PFSK-1 (cell line): ENCODE measurements around the gene RUFY3.

Experiments used
- FOXP2 ChIP-seq: optimal IDR thresholded peaks from 2 replicates; pipeline ENCODE3; 2011; ENCODE audit warnings: borderline replicate concordance, control low read depth, inconsistent platforms; ENCODE audit not compliant: insufficient read depth; ENCODE audit errors: extremely low read length, extremely low read depth
- POLR2AphosphoS5 ChIP-seq: IDR thresholded peaks from 2 replicates; pipeline ENCODE4 v1.6.1; 2012; ENCODE audit warnings: low read depth, mild to moderate bottlenecking, control low read depth, low read length, moderate library complexity
- SIN3A ChIP-seq: IDR thresholded peaks from 2 replicates; pipeline ENCODE4 v1.6.1; 2012; ENCODE audit warnings: mild to moderate bottlenecking, low read length, moderate library complexity, borderline replicate concordance; ENCODE audit not compliant: insufficient read depth
- TAF1 ChIP-seq: IDR thresholded peaks from 2 replicates; pipeline ENCODE4 v1.6.1; 2012; ENCODE audit warnings: low read length, control low read depth, borderline replicate concordance; ENCODE audit not compliant: insufficient read depth
- TF ChIP-seq, protein P1 (sequence below), 2 experiments: IDR thresholded peaks; 2 replicates each; pipeline versions ENCODE4 v1.6.1 to v1.8.0; 2011 to 2012; ENCODE audit warnings: low read depth in 2 of 2, low read length in 2 of 2, control low read depth in 1 of 2, inconsistent platforms in 1 of 2, mild to moderate bottlenecking in 1 of 2, moderate library complexity in 1 of 2; ENCODE audit not compliant: insufficient read depth in 1 of 2

GRCh38 chr4:70706044-70706461 lies 15.7 kb upstream of the RUFY3 start:
- no peak for TF ChIP-seq POLR2AphosphoS5
- TF ChIP-seq, protein P1, sequence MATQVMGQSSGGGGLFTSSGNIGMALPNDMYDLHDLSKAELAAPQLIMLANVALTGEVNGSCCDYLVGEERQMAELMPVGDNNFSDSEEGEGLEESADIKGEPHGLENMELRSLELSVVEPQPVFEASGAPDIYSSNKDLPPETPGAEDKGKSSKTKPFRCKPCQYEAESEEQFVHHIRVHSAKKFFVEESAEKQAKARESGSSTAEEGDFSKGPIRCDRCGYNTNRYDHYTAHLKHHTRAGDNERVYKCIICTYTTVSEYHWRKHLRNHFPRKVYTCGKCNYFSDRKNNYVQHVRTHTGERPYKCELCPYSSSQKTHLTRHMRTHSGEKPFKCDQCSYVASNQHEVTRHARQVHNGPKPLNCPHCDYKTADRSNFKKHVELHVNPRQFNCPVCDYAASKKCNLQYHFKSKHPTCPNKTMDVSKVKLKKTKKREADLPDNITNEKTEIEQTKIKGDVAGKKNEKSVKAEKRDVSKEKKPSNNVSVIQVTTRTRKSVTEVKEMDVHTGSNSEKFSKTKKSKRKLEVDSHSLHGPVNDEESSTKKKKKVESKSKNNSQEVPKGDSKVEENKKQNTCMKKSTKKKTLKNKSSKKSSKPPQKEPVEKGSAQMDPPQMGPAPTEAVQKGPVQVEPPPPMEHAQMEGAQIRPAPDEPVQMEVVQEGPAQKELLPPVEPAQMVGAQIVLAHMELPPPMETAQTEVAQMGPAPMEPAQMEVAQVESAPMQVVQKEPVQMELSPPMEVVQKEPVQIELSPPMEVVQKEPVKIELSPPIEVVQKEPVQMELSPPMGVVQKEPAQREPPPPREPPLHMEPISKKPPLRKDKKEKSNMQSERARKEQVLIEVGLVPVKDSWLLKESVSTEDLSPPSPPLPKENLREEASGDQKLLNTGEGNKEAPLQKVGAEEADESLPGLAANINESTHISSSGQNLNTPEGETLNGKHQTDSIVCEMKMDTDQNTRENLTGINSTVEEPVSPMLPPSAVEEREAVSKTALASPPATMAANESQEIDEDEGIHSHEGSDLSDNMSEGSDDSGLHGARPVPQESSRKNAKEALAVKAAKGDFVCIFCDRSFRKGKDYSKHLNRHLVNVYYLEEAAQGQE (IDR thresholded peaks at IDR 0.05; ENCODE audit: insufficient read depth in 1 of 2, low read depth in 2 of 2, low read length in 2 of 2) = no peak
- no peak for TF ChIP-seq TAF1
- TF ChIP-seq FOXP2 = no peak
- TF ChIP-seq SIN3A = no peak
